Heart right ventricle (tissue), 16 donors: ENCODE measurements around the gene PDE7B. TPM values are rescaled to one million over a fixed set of nuclear protein-coding genes. Genes with fewer than 3 reads are reported as not detected.

Experiments
- ATAC-seq, 8 donors: fragments of 200-7000 bp; cut with Tn5 transposase; one replicate each; pipeline ENCODE4 v1.9.1; 2020; ENCODE audit warnings: mild to moderate bottlenecking in 8 of 8, moderate library complexity in 8 of 8, moderate number of reproducible peaks in 1 of 8
- DNase-seq, 2 donors: peaks; one replicate each; pipeline ENCODE4 v3.0.0-alpha.2; 2020
- H3K27ac ChIP-seq, 10 donors: fragments of 200-600 bp; sonication (generic) in 2 of 10; one replicate each; pipeline versions ENCODE4 v1.5.0 to v1.8.0; 2020 to 2022; ENCODE audit warnings: mild to moderate bottlenecking in 3 of 10
- H3K27me3 ChIP-seq, 7 donors: fragments of 200-600 bp; one replicate each; pipeline ENCODE4 v1.8.0; 2021 to 2022; ENCODE audit warnings: mild to moderate bottlenecking in 2 of 7
- H3K36me3 ChIP-seq, 9 donors: fragments of 200-600 bp; sonication (generic) in 1 of 9; one replicate each; pipeline versions ENCODE4 v1.5.0 to v1.8.0; 2020 to 2022; ENCODE audit warnings: mild to moderate bottlenecking in 2 of 9
- H3K4me1 ChIP-seq, 9 donors: fragments of 200-600 bp; sonication (generic) in 1 of 9; one replicate each; pipeline versions ENCODE4 v1.5.0 to v1.8.0; 2020 to 2022; ENCODE audit warnings: mild to moderate bottlenecking in 4 of 9
- H3K4me3 ChIP-seq, 10 donors: fragments of 200-600 bp; sonication (generic) in 2 of 10; one replicate each; pipeline versions ENCODE4 v1.5.0 to v1.8.0; 2020 to 2022; ENCODE audit warnings: mild to moderate bottlenecking in 7 of 10, moderate library complexity in 2 of 10
- H3K9me3 ChIP-seq, 11 donors: fragments of 200-600 bp in 10 of 11; sonication (generic) in 2 of 11; one replicate each; pipeline versions ENCODE4 v1.5.0 to v1.8.0; 2013 to 2022; ENCODE audit warnings: mild to moderate bottlenecking in 2 of 11, control low read depth in 1 of 11, moderate library complexity in 1 of 11
- CTCF ChIP-seq, 9 donors: fragments of 200-600 bp; sonication (generic) in 2 of 9; IDR thresholded peaks; one replicate each; pipeline versions ENCODE4 v1.5.0 to v1.8.0; 2021 to 2022; ENCODE audit warnings: antibody characterized with exemption in 9 of 9, mild to moderate bottlenecking in 5 of 9, moderate library complexity in 1 of 9
- WGBS, 2 donors: extraction: QIAGEN DNeasy Blood & Tissue Kit; methylation state at CpG; one replicate each; pipeline ENCODE4 v1.1.7; 2013; ENCODE audit warnings: inconsistent platforms in 1 of 2; 5-methylcytosine and 5-hydroxymethylcytosine counted together
- intact Hi-C, 10 donors: fragments of 100-400 bp; cut with DNase I; formaldehyde crosslinking; loops; one replicate each; pipeline versions ENCODE4 v1.11.1 to v1.14.2; 2022
- polyA plus RNA-seq, 2 donors: library from polyadenylated mRNA; stranded (reverse); fragments of 200-250 nt; gene quantifications; one replicate each; pipeline ENCODE4 v1.2.3, GENCODE V29; 2013
- total RNA-seq, 10 donors: library from RNA; stranded (reverse); fragmentation: NEBNext Ultra II Directional in 3 of 10; extraction: Animal tissue kit (Norgen Biotek cat#: 25700) in 3 of 10; gene quantifications; one replicate each; pipeline versions ENCODE4 v1.2.1 to v1.2.4, GENCODE V29; 2021 to 2023
- donor health status: Arrhythmogenic right ventricular cardiomyopathy.
- donor health status: ischemic (EF 13 %, LVEDD 7.1; RV severe dilation, severe dysfunction).
- donor health status: healthy with polysubstance abuse.
- donor health status: DM: no; HTN: yes; CAD: no.
- donor health status: DM: no; HTN: no; CAD: no.
- donor health status: ischemic (EF 25% LVEDD 6.9; RV normal size, moderate dysfunction).
- donor health status: ischemic (EF 25% LVEDD 5.7; RV mildly dilated, moderate dysfunction).
- donor health status: healthy.
- donor health status: DM: yes; HTN: yes; CAD: no.
- donor health status: Ischemic cardiomyopathy.
- donor health status: ischemic (EF 35%, LVEDD 5.7; RV mildly dilated, moderate dysfunction).
- donor health status: nonischemic (EF 11% LVEDD 7.7; RV severe dilation, severe dysfunction).
- donor health status: DM: yes; HTN: yes; CAD: no.
- donor health status: PGD.
- donor health status: ischemic (EF 29% LVEDD 5.4; RV normal size, mild dysfunction).
- donor health status: nonischemic (EF 23%, LVEDD 6.1; RV moderate dilation, normal function).

PDE7B gene
- total and polyA plus RNA-seq, 12 donors = 3.7 to 19.6 (median 10.8) TPM

DNA sequence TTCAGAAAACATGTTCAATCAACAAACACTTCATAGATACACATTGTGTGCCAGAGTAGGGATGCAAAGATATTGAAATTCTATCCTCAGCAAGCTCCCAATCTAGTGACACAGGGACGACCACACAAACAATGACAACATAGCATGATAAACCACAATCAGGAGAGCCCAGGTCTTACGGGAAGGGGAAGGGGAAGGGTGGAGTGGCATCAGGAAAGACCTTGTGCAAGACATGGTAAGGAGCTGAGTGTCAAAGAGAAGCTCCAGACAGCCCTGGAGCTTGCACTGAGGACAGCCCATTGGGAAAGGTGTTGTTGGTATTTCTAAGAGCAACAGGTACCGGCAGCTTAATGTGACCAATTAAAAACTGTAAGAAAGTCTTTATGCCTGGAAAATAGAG, 103.6 kb downstream of the PDE7B start:
- intact Hi-C loops = no loop called here
- Histone ChIP-seq H3K36me3 (peaks cover 0 to under 1% (median 0%) of the 10 kb centered on the region in 9 donors), H3K27ac (no peak overlapping the region), H3K9me3 (no peaks in the 10 kb centered on the region), H3K27me3 (no peaks in the 10 kb centered on the region), H3K4me3 (no peak overlapping the region), H3K4me1 (peaks cover 0 to 6% (median 0%) of the 10 kb centered on the region in 9 donors)
- peak in 1 of 8 donors; percentile 37 for ATAC-seq
- no peak for TF ChIP-seq CTCF (IDR thresholded peaks at IDR 0.05)
- no peak for DNase-seq
- 63 to 67% methylated on average over 3 of the region's 3 CpGs for WGBS, 2 donors

DNA sequence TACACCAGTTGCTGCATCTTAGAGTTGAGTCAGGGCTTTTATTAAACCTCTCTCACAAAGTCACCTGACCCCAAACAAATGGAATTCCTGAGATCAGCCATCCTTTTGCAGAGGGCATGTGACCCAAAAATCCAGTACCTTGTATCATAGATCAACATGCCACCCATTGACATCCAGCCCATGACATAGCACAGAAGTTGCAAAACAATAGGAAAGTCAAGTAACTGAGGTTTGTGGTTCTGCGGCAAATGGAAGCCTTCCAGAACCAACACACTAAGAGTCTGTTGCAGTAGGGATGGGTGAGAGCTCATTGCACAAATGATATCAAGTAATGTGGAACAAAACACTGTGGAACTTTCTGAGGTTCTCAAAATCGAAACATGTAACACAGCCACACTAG, 111.2 kb downstream of the PDE7B start:
- intact Hi-C loops = no loop called here
- peaks cover 0 to 12% (median 0%) of the 10 kb centered on the region in 11 donors for H3K9me3 ChIP-seq
- H3K27ac ChIP-seq = no peak overlapping the region
- H3K27me3 ChIP-seq = no peaks in the 10 kb centered on the region
- H3K36me3 ChIP-seq = no peaks in the 10 kb centered on the region
- no peaks in the 10 kb centered on the region for H3K4me1 ChIP-seq
- ATAC-seq (no peak), DNase-seq (no peak)
- no peak for TF ChIP-seq CTCF (IDR thresholded peaks at IDR 0.05)
- WGBS, 2 donors = 94% methylated on average over 2 of the region's 2 CpGs
- H3K4me3 ChIP-seq = no peak overlapping the region

GRCh38 chr6:135970750-135971149, 119.2 kb downstream of the PDE7B start:
- H3K27me3 ChIP-seq = no peaks in the 10 kb centered on the region
- DNase-seq (no peak), ATAC-seq (no peak)
- H3K4me1 ChIP-seq = peaks cover 0 to 14% (median 3%) of the 10 kb centered on the region in 9 donors
- H3K9me3 ChIP-seq = no peaks in the 10 kb centered on the region
- H3K4me3 ChIP-seq = no peak overlapping the region
- 96 to 97% methylated on average over 7 of the region's 7 CpGs for whole genome bisulfite sequencing, 2 donors
- intact Hi-C loops = no loop called here
- no peak overlapping the region for H3K27ac ChIP-seq
- no peaks in the 10 kb centered on the region for H3K36me3 ChIP-seq
- no peak for TF ChIP-seq CTCF (IDR thresholded peaks at IDR 0.05)

GRCh38 chr6:135971351-135971750, 119.8 kb downstream of the PDE7B start:
- ATAC-seq = no peak
- TF ChIP-seq CTCF (IDR thresholded peaks at IDR 0.05) = no peak
- intact Hi-C loops = no loop called here

More at GRCh38 chr6:135971351-135971750, 119.8 kb downstream of the PDE7B start:
- no peak for DNase-seq
- H3K36me3 ChIP-seq = no peaks in the 10 kb centered on the region
- H3K4me3 ChIP-seq = no peak overlapping the region
- no peaks in the 10 kb centered on the region for H3K27me3 ChIP-seq
- WGBS, 2 donors = 96 to 97% methylated on average over 3 of the region's 3 CpGs
- H3K4me1 ChIP-seq = peaks cover 0 to 14% (median 3%) of the 10 kb centered on the region in 9 donors
- H3K9me3 ChIP-seq = no peaks in the 10 kb centered on the region
- H3K27ac ChIP-seq = no peak overlapping the region
